ENCODE measurements around the gene C5orf52.
"Not testable (repeated sequence)": the region's sequence is repeated elsewhere in the genome, so short reads cannot be mapped to it uniquely, and the experiment has no call there.

Gene C5orf52

DNA sequence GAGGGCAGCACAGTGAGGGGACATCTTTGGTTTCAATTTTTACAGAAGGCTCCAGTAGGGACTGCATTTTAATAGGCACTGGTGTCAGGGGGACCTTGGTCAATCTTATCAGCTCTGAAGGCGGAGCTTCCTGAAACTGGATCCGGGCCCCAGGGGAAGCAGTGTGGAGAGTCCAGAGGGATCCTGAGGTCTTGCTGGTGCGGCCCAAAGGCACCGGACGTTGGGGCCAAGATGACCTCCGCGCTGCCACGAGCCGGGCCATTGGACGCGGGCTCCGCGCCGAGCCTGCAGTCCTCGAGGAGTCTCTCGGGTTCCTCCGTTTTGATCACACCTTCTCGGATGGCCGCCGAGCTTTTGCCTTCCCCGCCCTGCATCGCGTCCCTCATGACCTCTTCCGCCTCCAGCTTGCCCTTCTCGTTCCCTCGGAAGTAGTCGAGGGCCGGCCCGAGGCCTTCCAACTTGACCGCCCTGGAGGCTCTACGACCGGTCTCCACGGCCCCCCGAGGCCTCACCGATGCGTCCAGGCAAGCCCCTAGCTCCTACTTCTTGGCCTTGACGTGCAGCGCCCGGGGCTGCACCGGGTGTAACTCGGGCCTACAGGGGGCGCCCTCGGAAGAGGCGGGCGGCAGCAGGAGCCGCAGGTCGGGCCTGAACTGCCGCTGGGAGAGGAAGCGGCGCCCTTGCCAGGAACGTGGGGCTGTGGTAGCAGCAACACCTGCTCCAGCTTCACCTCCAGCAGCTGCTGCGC lies 18.8 kb downstream of the C5orf52 start:
- Mint-ChIP-seq H3K27ac (no peak overlapping the region), H3K36me3 (no peaks in the 10 kb centered on the region), H3K27me3 (peaks cover 16% of the 10 kb centered on the region), H3K9me3 (peaks cover 5% of the 10 kb centered on the region), H3K4me3 (no peak overlapping the region), H3K4me1 (no peaks in the 10 kb centered on the region)
- peak; percentile 44 for DNase-seq
- CTCF ChIA-PET = interaction anchor here (0.6 to 1.4 kb wide), 5 partner anchors 11 to 94 kb away, joined by 3 to 4 read pairs (median 3); partner anchors contain the start of gene THG1L

DNA sequence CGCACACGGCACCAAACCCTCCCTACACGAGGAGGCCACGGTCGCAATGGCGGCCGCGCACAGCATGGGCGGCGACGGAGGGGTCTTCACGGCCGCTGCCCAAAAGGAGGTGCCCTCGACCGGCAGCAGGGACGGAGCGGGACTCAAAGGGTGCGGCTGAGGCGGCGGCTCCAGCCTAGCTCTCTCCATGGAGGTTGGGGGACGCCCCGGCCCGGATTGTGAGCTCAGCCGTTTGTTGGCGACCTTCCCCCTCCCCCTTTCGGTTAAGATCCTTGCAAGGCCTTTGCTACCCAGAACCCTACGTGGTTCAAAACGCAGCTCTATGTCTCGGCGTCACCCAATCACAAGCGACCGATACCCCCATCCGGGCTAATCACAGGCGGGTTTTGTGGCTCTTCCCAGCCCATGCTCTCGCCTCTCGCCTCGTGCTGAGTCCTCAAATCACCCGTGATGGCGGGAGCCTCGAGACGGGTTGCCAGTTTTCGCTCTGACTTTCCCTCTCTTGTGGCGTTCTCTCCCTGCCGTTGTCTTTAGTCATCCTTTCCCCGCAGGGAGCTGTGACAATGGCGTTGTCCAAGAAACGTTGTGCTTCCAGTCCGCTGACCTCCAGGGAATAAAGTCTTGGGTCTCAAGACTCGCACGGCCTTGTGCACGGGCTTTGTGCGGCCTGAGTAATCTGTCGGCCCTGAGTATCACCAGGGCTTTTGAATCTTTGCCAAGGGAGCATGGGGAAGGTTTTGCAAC lies 19.5 kb downstream of the C5orf52 start:
- peaks cover 20% of the 10 kb centered on the region for H3K27me3 Mint-ChIP-seq
- no peaks in the 10 kb centered on the region for H3K4me1 Mint-ChIP-seq
- no peak overlapping the region for H3K4me3 Mint-ChIP-seq
- CTCF ChIA-PET = interaction anchor here (0.6 to 1.1 kb wide), 4 partner anchors 11 to 103 kb away, joined by 3 read pairs; partner anchors contain the start of gene THG1L
- peak overlapping the region; percentile 42 for H3K27ac Mint-ChIP-seq
- peaks cover 5% of the 10 kb centered on the region for H3K9me3 Mint-ChIP-seq
- DNase-seq = no peak
- H3K36me3 Mint-ChIP-seq = no peaks in the 10 kb centered on the region

DNA sequence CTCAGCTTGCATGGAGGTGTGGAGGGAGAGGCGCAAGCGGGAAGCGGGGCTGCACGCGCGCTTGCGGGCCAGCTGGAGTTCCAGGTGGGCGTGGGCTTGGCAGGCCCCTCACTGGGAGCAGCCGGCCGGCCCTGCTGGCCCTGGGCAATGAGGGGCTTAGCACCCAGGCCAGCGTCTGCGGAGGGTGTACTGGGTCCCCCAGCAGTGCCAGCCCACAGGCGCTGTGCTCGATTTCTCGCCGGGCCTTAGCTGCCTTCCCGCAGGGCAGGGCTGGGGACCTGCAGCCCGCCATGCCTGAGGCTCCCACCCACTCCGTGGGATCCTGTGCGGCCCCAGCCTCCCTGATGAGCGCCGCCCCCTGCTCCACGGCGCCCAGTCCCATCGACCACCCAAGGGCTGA lies 22.5 kb downstream of the C5orf52 start:
- H3K4me3 Mint-ChIP-seq, CTCF ChIA-PET, H3K27ac Mint-ChIP-seq, H3K4me1 Mint-ChIP-seq, H3K36me3 Mint-ChIP-seq, DNase-seq: not testable (repeated sequence)
- peaks cover 13% of the 10 kb centered on the region for H3K9me3 Mint-ChIP-seq
- peaks cover 20% of the 10 kb centered on the region for H3K27me3 Mint-ChIP-seq

DNA sequence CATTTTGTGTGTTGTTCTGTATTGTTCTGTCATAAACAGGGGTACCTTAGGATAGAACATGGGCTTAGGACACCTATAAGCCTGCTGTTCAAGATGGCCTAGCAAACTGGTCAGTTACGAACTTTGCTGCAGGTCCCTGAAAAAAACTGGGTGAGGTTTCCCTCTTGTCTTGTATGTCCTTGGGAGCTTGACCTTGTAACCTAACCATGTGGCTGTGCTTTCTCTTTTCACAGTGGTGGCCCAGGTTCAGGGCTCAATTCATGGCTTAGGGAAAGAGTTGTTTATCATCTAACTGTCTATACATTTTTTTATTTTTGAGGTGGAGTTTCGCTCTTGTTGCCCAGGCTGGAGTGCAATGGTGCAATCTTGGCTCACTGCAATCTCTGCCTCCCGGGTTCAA lies 24.8 kb downstream of the C5orf52 start:
- Mint-ChIP-seq H3K9me3 (peaks cover 19% of the 10 kb centered on the region), H3K27me3 (peaks cover 19% of the 10 kb centered on the region)
- H3K27ac Mint-ChIP-seq, H3K4me1 Mint-ChIP-seq, CTCF ChIA-PET, H3K4me3 Mint-ChIP-seq, DNase-seq, H3K36me3 Mint-ChIP-seq: not testable (repeated sequence)

DNA sequence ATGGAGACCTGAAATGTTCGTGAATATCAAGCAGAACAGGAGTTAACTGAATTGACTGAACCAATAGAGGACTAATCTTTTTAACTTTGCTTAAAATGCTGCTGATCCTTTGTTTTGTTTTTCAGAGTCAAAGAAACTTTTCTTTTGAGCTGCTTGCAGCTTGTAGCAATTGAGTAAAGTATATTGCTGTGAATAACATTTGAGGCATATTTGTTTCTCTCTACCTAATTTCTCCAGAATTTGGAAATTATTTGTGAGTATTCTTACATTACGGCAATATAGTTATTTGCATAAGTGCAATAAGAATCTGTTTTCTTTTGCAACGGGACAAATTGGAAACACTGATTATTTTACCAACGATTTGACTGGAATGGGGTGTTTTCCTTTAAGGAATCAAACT lies 27.3 kb downstream of the C5orf52 start:
- H3K4me1 Mint-ChIP-seq, H3K4me3 Mint-ChIP-seq, H3K36me3 Mint-ChIP-seq, DNase-seq, H3K27ac Mint-ChIP-seq, CTCF ChIA-PET: not testable (repeated sequence)
- H3K9me3 Mint-ChIP-seq = peaks cover 16% of the 10 kb centered on the region
- peaks cover 29% of the 10 kb centered on the region for H3K27me3 Mint-ChIP-seq

DNA sequence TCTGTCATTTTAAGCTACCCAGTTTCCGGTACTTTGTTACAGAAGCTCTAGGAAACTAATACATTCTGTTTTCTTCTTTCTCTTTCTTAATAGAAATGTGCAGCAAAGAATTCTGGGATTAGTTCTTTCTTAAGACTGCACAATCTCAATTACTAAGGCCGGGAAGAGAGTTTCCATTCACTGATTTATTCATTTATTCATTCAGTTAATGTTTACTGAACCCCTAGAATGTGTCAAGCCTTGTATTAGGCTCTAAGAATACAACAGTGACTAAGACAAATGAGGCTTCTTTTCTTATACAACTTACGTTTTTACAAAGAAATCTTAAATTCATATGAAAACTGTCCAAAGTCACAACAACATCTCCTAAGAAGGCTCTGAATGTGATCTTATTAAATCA lies 32.4 kb downstream of the C5orf52 start:
- CTCF ChIA-PET = no interaction called here
- no peak overlapping the region for H3K27ac Mint-ChIP-seq
- DNase-seq = no peak
- H3K27me3 Mint-ChIP-seq = peaks cover 43% of the 10 kb centered on the region
- H3K4me3 Mint-ChIP-seq = no peak overlapping the region
- peaks cover 2% of the 10 kb centered on the region for H3K36me3 Mint-ChIP-seq
- H3K9me3 Mint-ChIP-seq = peaks cover 9% of the 10 kb centered on the region
- H3K4me1 Mint-ChIP-seq = no peaks in the 10 kb centered on the region

DNA sequence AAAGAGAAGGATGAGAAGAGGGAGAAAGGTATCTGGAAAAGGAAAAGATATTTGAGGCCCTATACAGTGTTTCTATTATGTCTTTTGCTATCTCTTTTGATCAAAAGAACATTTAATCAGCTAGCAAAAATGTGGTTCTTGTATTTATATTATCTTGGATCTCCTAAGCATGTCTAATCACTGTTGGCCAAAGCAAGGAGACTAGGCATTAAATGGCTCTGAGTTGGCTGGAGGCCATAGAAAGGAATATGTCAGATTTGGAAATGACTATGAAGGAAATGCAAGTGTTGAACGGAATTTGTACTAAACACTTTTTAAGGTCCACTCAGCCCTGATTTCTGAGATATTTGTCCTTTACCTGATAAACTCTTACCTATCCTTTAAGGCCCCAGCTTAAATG lies 37.5 kb downstream of the C5orf52 start:
- Mint-ChIP-seq H3K27me3 (peaks cover 27% of the 10 kb centered on the region), H3K4me1 (no peaks in the 10 kb centered on the region), H3K9me3 (no peaks in the 10 kb centered on the region), H3K27ac (no peak overlapping the region), H3K4me3 (no peak overlapping the region), H3K36me3 (no peaks in the 10 kb centered on the region)
- DNase-seq = no peak
- CTCF ChIA-PET = interaction anchor here (0.7 to 1.7 kb wide), 4 partner anchors 10 to 366 kb away, joined by 3 to 5 read pairs (median 4); partner anchors contain the start of gene LSM11

DNA sequence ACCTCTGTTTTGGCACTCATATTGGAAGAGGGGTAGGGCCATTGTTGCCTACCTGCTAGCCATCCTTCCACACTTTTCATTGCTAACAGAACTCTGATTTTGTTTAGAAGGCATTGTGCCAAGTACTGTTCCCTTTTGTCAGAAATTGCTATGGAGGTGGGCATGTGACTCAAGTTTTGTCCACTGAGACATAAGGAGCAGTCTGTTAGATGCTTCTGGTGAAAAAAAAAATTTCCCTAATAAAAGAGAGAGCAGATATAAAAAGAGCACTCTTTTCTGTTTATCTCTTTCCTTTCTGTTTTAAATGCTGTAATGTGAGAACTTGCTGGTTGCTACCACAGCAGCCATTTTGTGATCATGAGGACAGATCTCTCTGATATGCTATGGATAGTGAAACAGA lies 38.0 kb downstream of the C5orf52 start:
- Mint-ChIP-seq H3K27me3 (peaks cover 23% of the 10 kb centered on the region), H3K27ac (no peak overlapping the region), H3K9me3 (no peaks in the 10 kb centered on the region), H3K4me1 (no peaks in the 10 kb centered on the region), H3K36me3 (no peaks in the 10 kb centered on the region), H3K4me3 (no peak overlapping the region)
- CTCF ChIA-PET = interaction anchor here (0.7 to 1.7 kb wide), 3 partner anchors 9 to 240 kb away, joined by 3 to 5 read pairs (median 4); partner anchors contain the start of gene LSM11
- DNase-seq = no peak

DNA sequence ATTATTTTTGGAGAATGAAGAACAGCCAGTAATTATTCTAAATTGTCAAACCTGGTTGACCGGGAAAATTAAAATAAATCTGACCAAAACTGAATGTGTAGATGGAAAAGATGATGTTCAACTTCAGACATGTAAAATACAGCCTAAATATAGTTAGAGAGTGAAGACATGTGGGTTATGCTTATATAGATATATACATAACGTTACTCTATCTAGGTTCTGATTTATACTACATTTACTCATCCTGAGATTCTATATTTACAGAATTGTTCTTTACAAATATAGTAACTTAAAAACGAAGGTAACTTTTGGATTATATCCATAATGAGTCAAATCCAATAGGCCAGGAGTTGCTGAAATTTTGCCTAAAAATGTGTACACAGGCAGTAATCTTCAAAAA lies 39.1 kb downstream of the C5orf52 start:
- Mint-ChIP-seq H3K27me3 (peaks cover 15% of the 10 kb centered on the region), H3K36me3 (no peaks in the 10 kb centered on the region), H3K9me3 (no peaks in the 10 kb centered on the region), H3K4me3 (no peak overlapping the region), H3K4me1 (no peaks in the 10 kb centered on the region), H3K27ac (no peak overlapping the region)
- no peak for DNase-seq
- CTCF ChIA-PET = no interaction called here

DNA sequence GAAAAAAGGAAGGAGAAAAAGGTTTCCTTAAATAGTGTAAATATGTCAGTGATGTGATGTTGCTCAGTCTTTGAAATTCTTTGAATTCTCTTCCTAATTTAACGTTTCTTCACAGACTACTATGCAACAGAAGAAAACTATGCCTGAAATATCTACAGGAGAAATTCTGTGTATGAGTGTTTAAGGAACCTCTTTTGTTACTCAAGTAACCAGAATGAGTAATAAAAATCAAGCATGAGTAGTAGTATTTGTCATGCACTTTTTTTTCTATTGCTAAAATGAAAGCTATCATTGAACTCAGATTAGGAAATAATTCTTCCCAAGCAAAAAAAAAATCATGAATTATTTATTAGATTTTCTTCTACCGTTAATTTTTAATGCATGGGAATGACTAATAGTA lies 39.5 kb downstream of the C5orf52 start:
- CTCF ChIA-PET = interaction anchor here (1.0 kb wide), 1 partner anchor 239 kb away, joined by 3 read pairs; no protein-coding TSS in a partner anchor
- H3K9me3 Mint-ChIP-seq = no peaks in the 10 kb centered on the region
- peaks cover 11% of the 10 kb centered on the region for H3K27me3 Mint-ChIP-seq
- H3K36me3 Mint-ChIP-seq = no peaks in the 10 kb centered on the region
- no peak overlapping the region for H3K27ac Mint-ChIP-seq
- no peak for DNase-seq
- H3K4me3 Mint-ChIP-seq = no peak overlapping the region
- H3K4me1 Mint-ChIP-seq = no peaks in the 10 kb centered on the region

DNA sequence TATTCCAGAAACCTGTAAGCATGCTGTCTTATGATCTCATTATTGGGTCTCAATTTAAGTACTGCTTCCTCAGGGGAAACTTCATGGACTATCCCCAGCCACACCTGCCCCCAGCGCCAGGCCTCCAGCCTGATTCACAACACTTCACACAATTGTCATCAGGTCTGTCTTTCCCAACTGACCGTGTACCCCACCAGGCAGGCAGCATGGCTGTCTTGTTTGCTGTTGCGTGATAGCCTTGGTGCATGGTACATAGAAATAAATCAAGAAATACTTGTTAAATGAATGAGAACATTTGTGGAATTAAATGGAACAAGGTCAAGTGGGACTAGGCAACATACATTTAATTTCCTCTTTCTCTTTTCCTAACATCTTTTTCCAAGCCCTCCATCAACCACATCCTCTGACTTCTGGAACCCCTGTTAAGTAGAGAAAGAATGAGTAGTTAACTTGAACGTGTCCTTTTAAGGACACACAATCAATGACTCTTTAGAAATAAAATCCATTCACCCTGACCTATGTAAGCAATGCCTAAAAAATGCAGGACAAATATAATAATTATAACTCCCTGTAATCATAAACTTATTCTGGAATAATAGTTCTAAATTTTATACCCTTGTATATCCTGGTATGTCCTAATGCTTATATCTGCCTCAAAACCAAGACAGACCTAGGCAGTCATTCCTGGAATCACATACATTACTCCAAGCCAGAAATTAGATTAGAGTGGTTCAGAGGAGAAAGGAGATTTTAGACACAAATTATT lies 42.7 kb downstream of the C5orf52 start:
- Mint-ChIP-seq H3K4me1 (peaks cover 21% of the 10 kb centered on the region), H3K27me3 (peaks cover 8% of the 10 kb centered on the region), H3K9me3 (no peaks in the 10 kb centered on the region), H3K4me3 (no peak overlapping the region), H3K36me3 (no peaks in the 10 kb centered on the region), H3K27ac (no peak overlapping the region)
- DNase-seq = no peak
- CTCF ChIA-PET = no interaction called here

DNA sequence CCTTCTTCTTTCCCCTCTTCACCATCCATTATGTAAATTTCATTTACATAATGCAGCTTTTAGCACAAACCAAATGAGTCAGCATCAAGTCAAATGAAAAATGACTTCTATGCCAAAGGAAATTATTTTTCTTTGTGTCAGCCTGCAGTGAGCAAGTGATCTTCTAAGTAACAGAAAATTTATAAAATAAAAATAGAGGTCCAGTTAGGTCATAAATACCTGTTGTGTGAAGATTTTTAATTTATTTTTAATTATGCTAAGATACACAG lies 43.2 kb downstream of the C5orf52 start:
- CTCF ChIA-PET = no interaction called here
- no peaks in the 10 kb centered on the region for H3K36me3 Mint-ChIP-seq
- H3K27ac Mint-ChIP-seq = no peak overlapping the region
- no peak for DNase-seq
- H3K9me3 Mint-ChIP-seq = no peaks in the 10 kb centered on the region
- peaks cover 21% of the 10 kb centered on the region for H3K4me1 Mint-ChIP-seq
- no peak overlapping the region for H3K4me3 Mint-ChIP-seq
- peaks cover 8% of the 10 kb centered on the region for H3K27me3 Mint-ChIP-seq

DNA sequence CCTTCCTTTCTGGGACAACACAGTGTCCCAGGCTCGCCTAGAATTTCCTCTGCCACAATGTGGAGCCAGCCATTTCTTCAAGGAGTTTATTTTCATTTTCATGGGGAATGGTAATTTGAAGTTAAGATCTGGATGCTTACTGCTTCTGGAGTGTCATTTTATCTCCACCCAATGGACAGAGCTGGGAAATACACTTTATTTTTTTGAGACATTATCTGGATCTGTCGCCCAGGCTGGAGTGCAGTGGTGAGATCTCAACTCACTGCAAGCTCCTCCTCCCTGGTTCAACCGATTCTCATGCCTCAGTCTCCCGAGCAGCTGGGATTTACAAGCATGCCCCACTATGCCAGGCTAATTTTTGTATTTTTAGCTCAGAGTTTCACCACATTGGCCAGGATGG lies 47.2 kb downstream of the C5orf52 start:
- Mint-ChIP-seq H3K9me3 (no peaks in the 10 kb centered on the region), H3K4me1 (peaks cover 25% of the 10 kb centered on the region), H3K27me3 (no peaks in the 10 kb centered on the region), H3K36me3 (no peaks in the 10 kb centered on the region), H3K27ac (no peak overlapping the region), H3K4me3 (no peak overlapping the region)
- peak; percentile 31 for DNase-seq
- CTCF ChIA-PET = interaction anchor here (0.8 to 4.7 kb wide), 34 partner anchors 9 to 391 kb away, joined by 3 to 38 read pairs (median 5); partner anchors contain the start of genes LSM11 and THG1L

DNA sequence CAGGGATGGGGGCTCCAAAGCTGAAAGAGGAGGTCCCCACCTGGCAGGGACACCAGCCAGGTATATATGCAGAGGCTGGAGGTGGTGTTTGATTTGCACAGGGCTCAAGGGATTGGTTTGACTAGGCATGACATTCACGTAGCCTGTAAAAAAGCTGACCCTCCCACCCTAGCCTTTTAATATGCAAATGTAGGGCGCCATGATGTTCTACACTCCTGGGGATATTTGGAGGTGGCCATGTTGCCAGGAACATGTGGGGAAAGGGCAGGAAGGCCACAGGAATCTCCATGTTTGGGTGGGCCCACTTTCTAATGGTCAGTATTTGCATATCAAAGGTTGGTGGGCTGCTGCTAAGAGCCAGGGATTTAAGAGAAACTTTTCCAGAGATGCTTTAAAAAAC lies 47.9 kb downstream of the C5orf52 start:
- Mint-ChIP-seq H3K36me3 (no peaks in the 10 kb centered on the region), H3K4me1 (peaks cover 25% of the 10 kb centered on the region), H3K9me3 (no peaks in the 10 kb centered on the region), H3K4me3 (no peak overlapping the region), H3K27ac (no peak overlapping the region), H3K27me3 (no peaks in the 10 kb centered on the region)
- DNase-seq = no peak
- CTCF ChIA-PET = interaction anchor here (0.9 to 4.7 kb wide), 21 partner anchors 9 to 392 kb away, joined by 3 to 38 read pairs (median 7); partner anchors contain the start of genes LSM11 and THG1L
